ENCODE measurements around the gene OPN4.
"Not testable (repeated sequence)": the region's sequence is repeated elsewhere in the genome, so short reads cannot be mapped to it uniquely, and the experiment has no call there.

The OPN4 gene, protein sequence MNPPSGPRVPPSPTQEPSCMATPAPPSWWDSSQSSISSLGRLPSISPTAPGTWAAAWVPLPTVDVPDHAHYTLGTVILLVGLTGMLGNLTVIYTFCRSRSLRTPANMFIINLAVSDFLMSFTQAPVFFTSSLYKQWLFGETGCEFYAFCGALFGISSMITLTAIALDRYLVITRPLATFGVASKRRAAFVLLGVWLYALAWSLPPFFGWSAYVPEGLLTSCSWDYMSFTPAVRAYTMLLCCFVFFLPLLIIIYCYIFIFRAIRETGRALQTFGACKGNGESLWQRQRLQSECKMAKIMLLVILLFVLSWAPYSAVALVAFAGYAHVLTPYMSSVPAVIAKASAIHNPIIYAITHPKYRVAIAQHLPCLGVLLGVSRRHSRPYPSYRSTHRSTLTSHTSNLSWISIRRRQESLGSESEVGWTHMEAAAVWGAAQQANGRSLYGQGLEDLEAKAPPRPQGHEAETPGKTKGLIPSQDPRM

GRCh38 chr10:86654411-86655172 lies at the start of gene OPN4:
OPN4 (plus strand) TSS chr10:86654547; CDS start chr10:86654784, 237 bp downstream.
- Histone ChIP-seq H3K9me3 (ENCODE audit: control insufficient read depth, insufficient read depth, low read length) (no peaks in the 10 kb centered on the region), H3K27ac (ENCODE audit: low read depth, low read length) (no peak within 1 kb of the TSS), H3K27me3 (ENCODE audit: control insufficient read depth, insufficient read depth, low read length) (no peaks in the 10 kb centered on the region), H3K36me3 (ENCODE audit: control insufficient read depth, insufficient read depth, low read length) (no peaks in the 10 kb centered on the region), H3K4me1 (ENCODE audit: control insufficient read depth, insufficient read depth, low read length) (peaks cover 3% of the 10 kb centered on the region; the same call in 1 of the 2 replicates), H3K9ac (ENCODE audit: low read depth, low read length) (no peak within 1 kb of the TSS), H3K4me3 (ENCODE audit: low read depth, low read length) (no peak within 1 kb of the TSS)

DNA sequence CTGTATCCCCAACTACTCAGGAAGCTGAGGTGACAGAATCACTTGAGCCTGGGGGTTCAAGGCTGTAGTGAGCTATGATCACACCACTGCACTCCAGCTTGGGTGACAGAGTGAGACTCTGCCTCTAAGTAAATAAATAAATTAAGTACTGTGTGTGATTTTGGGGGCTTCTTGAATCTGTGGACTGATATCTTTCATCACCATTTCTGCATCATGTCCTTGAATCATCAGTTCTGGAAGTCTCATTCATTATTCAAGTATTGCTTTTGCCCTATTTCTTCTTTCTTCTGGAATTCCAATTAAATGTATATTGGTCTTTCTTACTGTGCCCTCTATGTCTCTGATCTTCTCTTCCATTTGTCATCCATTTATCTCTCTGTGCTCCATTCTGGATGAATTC lies 46.7 kb upstream of the OPN4 start:
- no peak overlapping the region for H3K4me3 ChIP-seq (ENCODE audit: low read depth, low read length)
- no peak overlapping the region for H3K27ac ChIP-seq (ENCODE audit: low read depth, low read length)
- no peaks in the 10 kb centered on the region for H3K27me3 ChIP-seq (ENCODE audit: control insufficient read depth, insufficient read depth, low read length)
- H3K9ac ChIP-seq (ENCODE audit: low read depth, low read length), result no peak overlapping the region
- H3K36me3 ChIP-seq (ENCODE audit: control insufficient read depth, insufficient read depth, low read length), result no peaks in the 10 kb centered on the region
- no peaks in the 10 kb centered on the region for H3K4me1 ChIP-seq (ENCODE audit: control insufficient read depth, insufficient read depth, low read length)
- peaks cover 5% of the 10 kb centered on the region; the same call in 1 of the 2 replicates for H3K9me3 ChIP-seq (ENCODE audit: control insufficient read depth, insufficient read depth, low read length)

DNA sequence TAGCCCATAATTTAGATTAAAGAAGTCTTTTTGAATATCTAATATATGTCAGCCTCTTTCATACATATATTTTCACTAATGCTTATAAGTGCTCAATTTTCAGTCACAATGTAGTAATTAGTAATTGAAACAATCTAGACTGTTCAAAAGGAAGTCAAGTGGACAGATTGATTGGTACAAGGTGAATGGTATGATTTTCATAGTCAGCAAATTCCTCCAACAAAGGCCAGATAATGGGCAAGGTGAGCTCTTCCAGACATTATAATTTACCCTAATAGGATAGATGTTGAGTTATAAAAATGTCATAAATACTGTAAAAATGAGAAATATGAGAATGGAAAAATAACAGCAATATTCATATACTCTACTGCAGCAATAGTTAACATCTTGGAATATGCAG lies 44.4 kb upstream of the OPN4 start:
- Histone ChIP-seq H3K36me3 (ENCODE audit: control insufficient read depth, insufficient read depth, low read length) (no peaks in the 10 kb centered on the region), H3K4me1 (ENCODE audit: control insufficient read depth, insufficient read depth, low read length) (no peaks in the 10 kb centered on the region), H3K27me3 (ENCODE audit: control insufficient read depth, insufficient read depth, low read length) (no peaks in the 10 kb centered on the region), H3K4me3 (ENCODE audit: low read depth, low read length) (no peak overlapping the region), H3K9me3 (ENCODE audit: control insufficient read depth, insufficient read depth, low read length) (peaks cover 5% of the 10 kb centered on the region; the same call in 1 of the 2 replicates), H3K27ac (ENCODE audit: low read depth, low read length) (no peak overlapping the region), H3K9ac (ENCODE audit: low read depth, low read length) (no peak overlapping the region)

- Histone ChIP-seq H3K27ac (ENCODE audit: low read depth, low read length) (no peak overlapping the region), H3K27me3 (ENCODE audit: control insufficient read depth, insufficient read depth, low read length) (no peaks in the 10 kb centered on the region), H3K9ac (ENCODE audit: low read depth, low read length) (no peak overlapping the region), H3K9me3 (ENCODE audit: control insufficient read depth, insufficient read depth, low read length) (no peaks in the 10 kb centered on the region), H3K4me3 (ENCODE audit: low read depth, low read length) (no peak overlapping the region), H3K4me1 (ENCODE audit: control insufficient read depth, insufficient read depth, low read length) (no peaks in the 10 kb centered on the region), H3K36me3 (ENCODE audit: control insufficient read depth, insufficient read depth, low read length) (no peaks in the 10 kb centered on the region)
Measured at GRCh38 chr10:86611386-86611785, 43.0 kb upstream of the OPN4 start.

- H3K4me1 ChIP-seq (ENCODE audit: control insufficient read depth, insufficient read depth, low read length), result no peaks in the 10 kb centered on the region
- no peaks in the 10 kb centered on the region for H3K27me3 ChIP-seq (ENCODE audit: control insufficient read depth, insufficient read depth, low read length)
- no peaks in the 10 kb centered on the region for H3K36me3 ChIP-seq (ENCODE audit: control insufficient read depth, insufficient read depth, low read length)
- H3K9me3 ChIP-seq (ENCODE audit: control insufficient read depth, insufficient read depth, low read length), result no peaks in the 10 kb centered on the region
- H3K4me3 ChIP-seq (ENCODE audit: low read depth, low read length), result no peak overlapping the region
- H3K27ac ChIP-seq (ENCODE audit: low read depth, low read length), result no peak overlapping the region
- no peak overlapping the region for H3K9ac ChIP-seq (ENCODE audit: low read depth, low read length)
Measured at GRCh38 chr10:86613096-86613495, 41.3 kb upstream of the OPN4 start.

DNA sequence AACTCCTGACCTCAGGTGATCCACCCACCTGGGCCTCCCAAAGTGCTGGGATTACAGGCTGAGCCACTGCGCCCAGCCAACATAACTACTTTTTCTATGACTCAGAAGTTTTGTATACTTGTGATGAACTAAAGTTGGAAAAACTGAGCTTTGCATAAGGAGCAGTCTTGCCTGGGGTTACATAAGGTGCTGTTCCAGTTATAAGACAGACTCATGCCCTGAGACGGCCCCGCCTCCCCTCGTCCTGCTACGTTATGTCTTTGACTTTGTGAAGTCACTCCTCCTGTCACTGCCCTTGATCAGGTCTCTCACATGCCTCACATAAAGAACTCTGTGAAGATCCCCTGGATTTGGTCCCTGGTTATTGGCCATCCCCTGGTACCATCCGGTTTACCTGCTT lies 40.4 kb upstream of the OPN4 start:
- no peak overlapping the region for H3K4me3 ChIP-seq (ENCODE audit: low read depth, low read length)
- H3K36me3 ChIP-seq (ENCODE audit: control insufficient read depth, insufficient read depth, low read length), result no peaks in the 10 kb centered on the region
- H3K27ac ChIP-seq (ENCODE audit: low read depth, low read length), result no peak overlapping the region

DNA sequence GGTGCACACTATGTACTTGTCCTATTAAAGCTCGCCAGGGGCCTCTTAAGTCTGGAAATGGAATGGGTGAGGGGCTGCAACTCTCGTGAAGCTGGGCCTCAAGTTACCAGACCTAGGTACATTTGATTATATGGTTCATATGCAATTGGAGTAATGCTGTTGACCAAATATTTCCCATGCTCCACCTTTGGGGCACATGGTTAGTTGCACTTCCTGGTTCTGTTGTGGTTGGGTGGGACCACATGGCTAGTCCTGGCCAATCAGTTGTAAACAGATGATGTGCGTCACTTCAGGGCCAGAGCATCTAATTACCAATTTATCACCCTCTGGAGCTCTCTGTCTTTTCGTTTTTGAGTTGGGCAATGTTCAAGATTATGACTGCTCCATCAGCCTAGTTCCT lies 39.5 kb upstream of the OPN4 start:
- no peak overlapping the region for H3K4me3 ChIP-seq (ENCODE audit: low read depth, low read length)
- H3K27me3 ChIP-seq (ENCODE audit: control insufficient read depth, insufficient read depth, low read length), result no peaks in the 10 kb centered on the region
- H3K4me1 ChIP-seq (ENCODE audit: control insufficient read depth, insufficient read depth, low read length), result no peaks in the 10 kb centered on the region
- H3K27ac ChIP-seq (ENCODE audit: low read depth, low read length), result no peak overlapping the region
- H3K9me3 ChIP-seq (ENCODE audit: control insufficient read depth, insufficient read depth, low read length), result no peaks in the 10 kb centered on the region
- no peaks in the 10 kb centered on the region for H3K36me3 ChIP-seq (ENCODE audit: control insufficient read depth, insufficient read depth, low read length)
- H3K9ac ChIP-seq (ENCODE audit: low read depth, low read length), result no peak overlapping the region

More for the DNA sequence above, 40.4 kb upstream of the OPN4 start:
- no peak overlapping the region for H3K9ac ChIP-seq (ENCODE audit: low read depth, low read length)
- no peaks in the 10 kb centered on the region for H3K27me3 ChIP-seq (ENCODE audit: control insufficient read depth, insufficient read depth, low read length)
- no peaks in the 10 kb centered on the region for H3K9me3 ChIP-seq (ENCODE audit: control insufficient read depth, insufficient read depth, low read length)
- H3K4me1 ChIP-seq (ENCODE audit: control insufficient read depth, insufficient read depth, low read length), result no peaks in the 10 kb centered on the region

DNA sequence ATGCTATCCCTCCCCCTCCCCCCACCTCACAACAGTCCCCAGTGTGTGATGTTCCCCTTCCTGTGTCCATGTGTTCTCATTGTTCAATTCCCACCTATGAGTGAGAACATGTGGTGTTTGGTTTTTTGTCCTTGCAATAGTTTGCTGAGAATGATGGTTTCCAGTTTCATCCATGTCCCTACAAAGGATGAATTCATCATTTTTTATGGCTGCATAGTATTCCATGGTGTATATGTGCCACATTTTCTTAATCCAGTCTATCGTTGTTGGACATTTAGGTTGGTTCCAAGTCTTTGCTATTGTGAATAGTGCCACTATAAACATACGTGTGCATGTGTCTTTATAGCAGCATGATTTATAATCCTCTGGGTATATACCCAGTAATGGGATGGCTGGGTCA lies 37.1 kb upstream of the OPN4 start:
- not testable (repeated sequence) for H3K27me3 ChIP-seq (ENCODE audit: control insufficient read depth, insufficient read depth, low read length); H3K36me3 ChIP-seq (ENCODE audit: control insufficient read depth, insufficient read depth, low read length); H3K4me1 ChIP-seq (ENCODE audit: control insufficient read depth, insufficient read depth, low read length); H3K9me3 ChIP-seq (ENCODE audit: control insufficient read depth, insufficient read depth, low read length); H3K4me3 ChIP-seq (ENCODE audit: low read depth, low read length); H3K9ac ChIP-seq (ENCODE audit: low read depth, low read length); H3K27ac ChIP-seq (ENCODE audit: low read depth, low read length)

GRCh38 chr10:86628311-86628710 lies 26.0 kb upstream of the OPN4 start:
- Histone ChIP-seq H3K4me1 (ENCODE audit: control insufficient read depth, insufficient read depth, low read length) (peaks cover 3% of the 10 kb centered on the region; the same call in 1 of the 2 replicates), H3K27me3 (ENCODE audit: control insufficient read depth, insufficient read depth, low read length) (peaks cover 24% of the 10 kb centered on the region), H3K27ac (ENCODE audit: low read depth, low read length) (no peak overlapping the region), H3K36me3 (ENCODE audit: control insufficient read depth, insufficient read depth, low read length) (no peaks in the 10 kb centered on the region), H3K9ac (ENCODE audit: low read depth, low read length) (no peak overlapping the region), H3K4me3 (ENCODE audit: low read depth, low read length) (no peak overlapping the region), H3K9me3 (ENCODE audit: control insufficient read depth, insufficient read depth, low read length) (no peaks in the 10 kb centered on the region)

- no peak overlapping the region for H3K9ac ChIP-seq (ENCODE audit: low read depth, low read length)
- H3K4me1 ChIP-seq (ENCODE audit: control insufficient read depth, insufficient read depth, low read length), result peaks cover 3% of the 10 kb centered on the region; the same call in 1 of the 2 replicates
- H3K4me3 ChIP-seq (ENCODE audit: low read depth, low read length), result no peak overlapping the region
- peaks cover 33% of the 10 kb centered on the region for H3K27me3 ChIP-seq (ENCODE audit: control insufficient read depth, insufficient read depth, low read length)
- no peaks in the 10 kb centered on the region for H3K9me3 ChIP-seq (ENCODE audit: control insufficient read depth, insufficient read depth, low read length)
- no peak overlapping the region for H3K27ac ChIP-seq (ENCODE audit: low read depth, low read length)
- no peaks in the 10 kb centered on the region for H3K36me3 ChIP-seq (ENCODE audit: control insufficient read depth, insufficient read depth, low read length)
Measured at GRCh38 chr10:86630079-86630478, 24.3 kb upstream of the OPN4 start.

Measured in HUES48 (cell line).